ENCODE results near the gene ZMIZ1. TPM values are rescaled to one million over a fixed set of nuclear protein-coding genes. Genes with fewer than 3 reads are reported as not detected.
A peak's percentile ranks its signal among the peaks of the same experiment; 100 is the strongest.

The ZMIZ1 gene
- total RNA-seq, 5 donors from 2014 or later (not counting 1 experiment from before 2014, with no cell fraction given) = 16.8 to 27.1 (median 21.2) TPM

- H3K27me3 ChIP-seq (replicated peaks in 1 of 2; ENCODE audit: control insufficient read depth in 2 of 2, extremely low read depth in 1 of 2, insufficient read depth in 2 of 2, low read length in 1 of 2) = no peaks in the 10 kb centered on the region
- no peak overlapping the region for H3K4me3 ChIP-seq (ENCODE audit: control insufficient read depth in 1 of 2, extremely low read depth in 1 of 2, low read length in 1 of 2)
- Mint-ChIP-seq H3K36me3 (peaks cover 38% of the 10 kb centered on the region), H3K9me3 (no peaks in the 10 kb centered on the region), H3K27me3 (no peaks in the 10 kb centered on the region), H3K4me3 (no peak overlapping the region), H3K4me1 (peaks cover 58 to 89% (median 87%) of the 10 kb centered on the region in 3 donors), H3K27ac (peak overlapping the region; percentile 53 to 57)
- no peak overlapping the region for H3K27ac ChIP-seq (ENCODE audit: low read length)
- CTCF ChIA-PET = no interaction called here
- 87% methylated on average over 11 of the region's 13 CpGs for WGBS (ENCODE audit: insufficient coverage)
- no peaks in the 10 kb centered on the region for H3K36me3 ChIP-seq (ENCODE audit: control insufficient read depth in 2 of 2, extremely low read depth in 1 of 2, insufficient read depth in 1 of 2, low read length in 1 of 2)
- DNase-seq (no peak), ATAC-seq (replicated peaks in 1 of 4) (no peak)
- POLR2A ChIA-PET = no interaction called here
- H3K9me3 ChIP-seq = no peaks in the 10 kb centered on the region
- H3K4me1 ChIP-seq (ENCODE audit: control insufficient read depth in 1 of 2, extremely low read depth in 1 of 2, insufficient read depth in 2 of 2, low read length in 2 of 2) = peaks cover 40 to 75% of the 10 kb centered on the region in 2 experiments
Measured at GRCh38 chr10:79142522-79143309, 74.0 kb downstream of the ZMIZ1 start.

GRCh38 chr10:79143879-79144278, 75.1 kb downstream of the ZMIZ1 start:
- H3K27me3 Mint-ChIP-seq = no peaks in the 10 kb centered on the region
- Histone ChIP-seq H3K4me3 (ENCODE audit: control insufficient read depth in 1 of 2, extremely low read depth in 1 of 2, low read length in 1 of 2) (no peak overlapping the region), H3K4me1 (ENCODE audit: control insufficient read depth in 1 of 2, extremely low read depth in 1 of 2, insufficient read depth in 2 of 2, low read length in 2 of 2) (peaks cover 39 to 75% of the 10 kb centered on the region in 2 experiments), H3K27me3 (replicated peaks in 1 of 2; ENCODE audit: control insufficient read depth in 2 of 2, extremely low read depth in 1 of 2, insufficient read depth in 2 of 2, low read length in 1 of 2) (no peaks in the 10 kb centered on the region), H3K36me3 (ENCODE audit: control insufficient read depth in 2 of 2, extremely low read depth in 1 of 2, insufficient read depth in 1 of 2, low read length in 1 of 2) (no peaks in the 10 kb centered on the region), H3K9me3 (no peaks in the 10 kb centered on the region), H3K27ac (ENCODE audit: low read length) (no peak overlapping the region)
- H3K36me3 Mint-ChIP-seq = peaks cover 33% of the 10 kb centered on the region
- H3K9me3 Mint-ChIP-seq = no peaks in the 10 kb centered on the region
- peaks cover 57 to 88% (median 87%) of the 10 kb centered on the region in 3 donors for H3K4me1 Mint-ChIP-seq
- no peak for ATAC-seq (replicated peaks in 1 of 4)
- POLR2A ChIA-PET = no interaction called here
- H3K27ac Mint-ChIP-seq = no peak overlapping the region
- WGBS (ENCODE audit: insufficient coverage) = 84% methylated on average over 6 of the region's 11 CpGs
- peak overlapping the region in 1 of 3 donors; percentile 15 for H3K4me3 Mint-ChIP-seq
- CTCF ChIA-PET = no interaction called here
- DNase-seq = no peak

GRCh38 chr10:79144351-79145173, 75.8 kb downstream of the ZMIZ1 start:
- no peaks in the 10 kb centered on the region for H3K9me3 Mint-ChIP-seq
- no peak for DNase-seq
- CTCF ChIA-PET = no interaction called here
- no peaks in the 10 kb centered on the region for H3K27me3 ChIP-seq (replicated peaks in 1 of 2; ENCODE audit: control insufficient read depth in 2 of 2, extremely low read depth in 1 of 2, insufficient read depth in 2 of 2, low read length in 1 of 2)
- no peak for ATAC-seq (replicated peaks in 1 of 4)
- WGBS (ENCODE audit: insufficient coverage) = 69% methylated on average over 5 of the region's 12 CpGs
- H3K36me3 ChIP-seq (ENCODE audit: control insufficient read depth in 2 of 2, extremely low read depth in 1 of 2, insufficient read depth in 1 of 2, low read length in 1 of 2) = no peaks in the 10 kb centered on the region
- peaks cover 63 to 90% (median 89%) of the 10 kb centered on the region in 3 donors for H3K4me1 Mint-ChIP-seq
- no peak overlapping the region for H3K27ac ChIP-seq (ENCODE audit: low read length)
- H3K4me3 Mint-ChIP-seq = peak overlapping the region in 2 of 3 donors; percentile 47 to 68
- H3K27me3 Mint-ChIP-seq = no peaks in the 10 kb centered on the region
- H3K4me3 ChIP-seq (ENCODE audit: control insufficient read depth in 1 of 2, extremely low read depth in 1 of 2, low read length in 1 of 2) = no peak overlapping the region
- H3K9me3 ChIP-seq = no peaks in the 10 kb centered on the region
- peaks cover 29% of the 10 kb centered on the region for H3K36me3 Mint-ChIP-seq
- POLR2A ChIA-PET = no interaction called here
- peak overlapping the region; percentile 73 to 87 for H3K27ac Mint-ChIP-seq
- peaks cover 44 to 76% of the 10 kb centered on the region in 2 experiments for H3K4me1 ChIP-seq (ENCODE audit: control insufficient read depth in 1 of 2, extremely low read depth in 1 of 2, insufficient read depth in 2 of 2, low read length in 2 of 2)

GRCh38 chr10:79145174-79145483, 76.4 kb downstream of the ZMIZ1 start:
- H3K4me3 Mint-ChIP-seq = peak overlapping the region in 1 of 3 donors; percentile 68

GRCh38 chr10:79145517-79146470, 77.0 kb downstream of the ZMIZ1 start:
- ATAC-seq (replicated peaks in 1 of 4) (no peak), DNase-seq (no peak)
- CTCF ChIA-PET = interaction anchor here (0.6 to 0.7 kb wide), 2 partner anchors 49 to 65 kb away, joined by 3 to 4 read pairs; no protein-coding TSS in a partner anchor
- peaks cover 19% of the 10 kb centered on the region for H3K36me3 Mint-ChIP-seq
- Histone ChIP-seq H3K4me3 (ENCODE audit: control insufficient read depth in 1 of 2, extremely low read depth in 1 of 2, low read length in 1 of 2) (peak overlapping the region in 1 of 2 donors; percentile 29), H3K27me3 (replicated peaks in 1 of 2; ENCODE audit: control insufficient read depth in 2 of 2, extremely low read depth in 1 of 2, insufficient read depth in 2 of 2, low read length in 1 of 2) (no peaks in the 10 kb centered on the region), H3K4me1 (ENCODE audit: control insufficient read depth in 1 of 2, extremely low read depth in 1 of 2, insufficient read depth in 2 of 2, low read length in 2 of 2) (peaks cover 52 to 84% of the 10 kb centered on the region in 2 experiments), H3K36me3 (ENCODE audit: control insufficient read depth in 2 of 2, extremely low read depth in 1 of 2, insufficient read depth in 1 of 2, low read length in 1 of 2) (no peaks in the 10 kb centered on the region), H3K27ac (ENCODE audit: low read length) (peak overlapping the region; percentile 39), H3K9me3 (no peaks in the 10 kb centered on the region)
- WGBS (ENCODE audit: insufficient coverage) = 87% methylated on average over 6 of the region's 9 CpGs
- H3K27me3 Mint-ChIP-seq = no peaks in the 10 kb centered on the region
- H3K9me3 Mint-ChIP-seq = no peaks in the 10 kb centered on the region
- POLR2A ChIA-PET = no interaction called here
- peak overlapping the region; percentile 87 to 89 for H3K27ac Mint-ChIP-seq
- H3K4me1 Mint-ChIP-seq = peaks cover 67 to 93% (median 90%) of the 10 kb centered on the region in 3 donors
- peak overlapping the region in 1 of 3 donors; percentile 68 for H3K4me3 Mint-ChIP-seq

More at GRCh38 chr10:79145174-79145483, 76.4 kb downstream of the ZMIZ1 start:
- Histone ChIP-seq H3K9me3 (no peaks in the 10 kb centered on the region), H3K4me1 (ENCODE audit: control insufficient read depth in 1 of 2, extremely low read depth in 1 of 2, insufficient read depth in 2 of 2, low read length in 2 of 2) (peaks cover 48 to 77% of the 10 kb centered on the region in 2 experiments), H3K27ac (ENCODE audit: low read length) (peak overlapping the region; percentile 12), H3K27me3 (replicated peaks in 1 of 2; ENCODE audit: control insufficient read depth in 2 of 2, extremely low read depth in 1 of 2, insufficient read depth in 2 of 2, low read length in 1 of 2) (no peaks in the 10 kb centered on the region), H3K4me3 (ENCODE audit: control insufficient read depth in 1 of 2, extremely low read depth in 1 of 2, low read length in 1 of 2) (no peak overlapping the region), H3K36me3 (ENCODE audit: control insufficient read depth in 2 of 2, extremely low read depth in 1 of 2, insufficient read depth in 1 of 2, low read length in 1 of 2) (no peaks in the 10 kb centered on the region)
- ATAC-seq (replicated peaks in 1 of 4) (no peak), DNase-seq (no peak)
- POLR2A ChIA-PET = no interaction called here
- peaks cover 25% of the 10 kb centered on the region for H3K36me3 Mint-ChIP-seq
- WGBS (ENCODE audit: insufficient coverage) = no CpG with 5 or more reads among the region's 5 CpGs
- CTCF ChIA-PET = no interaction called here
- H3K9me3 Mint-ChIP-seq = no peaks in the 10 kb centered on the region
- peak overlapping the region; percentile 73 to 87 for H3K27ac Mint-ChIP-seq
- peaks cover 65 to 91% (median 91%) of the 10 kb centered on the region in 3 donors for H3K4me1 Mint-ChIP-seq
- H3K27me3 Mint-ChIP-seq = no peaks in the 10 kb centered on the region

All from T-cell (primary cell).